Measurements from ENCODE around the gene TCF19.
A peak's percentile ranks its signal among the peaks of the same experiment; 100 is the strongest.
"Not testable (repeated sequence)": the region's sequence is repeated elsewhere in the genome, so short reads cannot be mapped to it uniquely, and the experiment has no call there.

TCF19 gene

GRCh38 chr6:31192431-31193105, 34.2 kb downstream of the TCF19 start:
- DNase-seq (ENCODE audit: insufficient read length, low spot score), result not testable (repeated sequence)
- peak; percentile 55; the same call in 1 of the 2 replicates for TF ChIP-seq POU2F2 (IDR thresholded peaks at IDR 0.05; ENCODE audit: low read depth, low read length)
- peak; percentile 72 for FAIRE-seq

- TF ChIP-seq SPI1 (IDR thresholded peaks at IDR 0.05; ENCODE audit: low read depth, low read length) (no peak), POLR2AphosphoS5 (IDR thresholded peaks at IDR 0.05; ENCODE audit: low read depth, low read length) (no peak), TAF1 (IDR thresholded peaks at IDR 0.05; ENCODE audit: low read depth, low read length) (no peak), PAX5 (IDR thresholded peaks at IDR 0.05; ENCODE audit: insufficient read depth, low read length, severe bottlenecking) (no peak), POU2F2 (IDR thresholded peaks at IDR 0.05; ENCODE audit: low read depth, low read length) (no peak), POLR2A (IDR thresholded peaks at IDR 0.05; ENCODE audit: low read depth, low read length) (no peak)
- FAIRE-seq, result no peak
- DNase-seq (ENCODE audit: insufficient read length, low spot score), result no peak
These were observed 34.8 kb downstream of the TCF19 start for GRCh38 chr6:31193206-31193605.

GRCh38 chr6:31194061-31194834, 35.9 kb downstream of the TCF19 start:
- DNase-seq (ENCODE audit: insufficient read length, low spot score) (no peak), FAIRE-seq (no peak)
- no peak for TF ChIP-seq POLR2A (IDR thresholded peaks at IDR 0.05; ENCODE audit: low read depth, low read length)
- no peak for TF ChIP-seq SPI1 (IDR thresholded peaks at IDR 0.05; ENCODE audit: low read depth, low read length)
- no peak for TF ChIP-seq POLR2AphosphoS5 (IDR thresholded peaks at IDR 0.05; ENCODE audit: low read depth, low read length)
- no peak for TF ChIP-seq PAX5 (IDR thresholded peaks at IDR 0.05; ENCODE audit: insufficient read depth, low read length, severe bottlenecking)

- not testable (repeated sequence) for FAIRE-seq; DNase-seq (ENCODE audit: insufficient read length, low spot score)
These were observed 37.1 kb downstream of the TCF19 start for GRCh38 chr6:31195308-31195979.

GRCh38 chr6:31196251-31197022, 38.0 kb downstream of the TCF19 start:
- not testable (repeated sequence) for DNase-seq (ENCODE audit: insufficient read length, low spot score); FAIRE-seq

- peak; percentile 45; the same call in 1 of the 2 replicates for TF ChIP-seq SPI1 (IDR thresholded peaks at IDR 0.05; ENCODE audit: low read depth, low read length)
- peak; percentile 37; the same call in 1 of the 2 replicates for TF ChIP-seq POU2F2 (IDR thresholded peaks at IDR 0.05; ENCODE audit: low read depth, low read length)
- TF ChIP-seq POLR2A (IDR thresholded peaks at IDR 0.05; ENCODE audit: low read depth, low read length), result peak; percentile 69
- no peak for TF ChIP-seq PAX5 (IDR thresholded peaks at IDR 0.05; ENCODE audit: insufficient read depth, low read length, severe bottlenecking)
- peak; percentile 63; the same call in 1 of the 2 replicates for TF ChIP-seq TAF1 (IDR thresholded peaks at IDR 0.05; ENCODE audit: low read depth, low read length)
- 0 out of 2 replicates have a peak, but pooled peaks have one; percentile 58 for TF ChIP-seq POLR2AphosphoS5 (IDR thresholded peaks at IDR 0.05; ENCODE audit: low read depth, low read length)
- DNase-seq (ENCODE audit: insufficient read length, low spot score), result no peak
- FAIRE-seq, result peak; percentile 89
These were observed 39.3 kb downstream of the TCF19 start for GRCh38 chr6:31197559-31198305.

GRCh38 chr6:31199105-31199452, 40.7 kb downstream of the TCF19 start:
- FAIRE-seq; DNase-seq (ENCODE audit: insufficient read length, low spot score): not testable (repeated sequence)

- FAIRE-seq (peak; percentile 20), DNase-seq (ENCODE audit: insufficient read length, low spot score) (no peak)
- TF ChIP-seq SPI1 (IDR thresholded peaks at IDR 0.05; ENCODE audit: low read depth, low read length) (no peak), POU2F2 (IDR thresholded peaks at IDR 0.05; ENCODE audit: low read depth, low read length) (no peak), POLR2A (IDR thresholded peaks at IDR 0.05; ENCODE audit: low read depth, low read length) (no peak), PAX5 (IDR thresholded peaks at IDR 0.05; ENCODE audit: insufficient read depth, low read length, severe bottlenecking) (no peak), TAF1 (IDR thresholded peaks at IDR 0.05; ENCODE audit: low read depth, low read length) (no peak), POLR2AphosphoS5 (IDR thresholded peaks at IDR 0.05; ENCODE audit: low read depth, low read length) (no peak)
These were observed 44.1 kb downstream of the TCF19 start for GRCh38 chr6:31202259-31203166.

Data from GM12891 (cell line).